Epithelial cell of esophagus (primary cell): ENCODE measurements around the gene KRTAP29-1.

ENCODE experiments used
- DNase-seq: peaks from one replicate; pipeline ENCODE4 v3.0.0; 2010; ENCODE audit warnings: low read depth
- H3K4me3 ChIP-seq: 2 replicates; pipeline ENCODE4 v1.5.1; 2011; ENCODE audit warnings: mild to moderate bottlenecking, low read length, control low read depth
- TF ChIP-seq, protein P1 (sequence below): IDR thresholded peaks from 2 replicates; pipeline ENCODE4 v1.5.1; 2011; ENCODE audit warnings: low read depth, mild to moderate bottlenecking, low read length, control low read depth, inconsistent platforms; ENCODE audit not compliant: insufficient read depth; ENCODE audit errors: missing control alignments

Gene KRTAP29-1

DNA sequence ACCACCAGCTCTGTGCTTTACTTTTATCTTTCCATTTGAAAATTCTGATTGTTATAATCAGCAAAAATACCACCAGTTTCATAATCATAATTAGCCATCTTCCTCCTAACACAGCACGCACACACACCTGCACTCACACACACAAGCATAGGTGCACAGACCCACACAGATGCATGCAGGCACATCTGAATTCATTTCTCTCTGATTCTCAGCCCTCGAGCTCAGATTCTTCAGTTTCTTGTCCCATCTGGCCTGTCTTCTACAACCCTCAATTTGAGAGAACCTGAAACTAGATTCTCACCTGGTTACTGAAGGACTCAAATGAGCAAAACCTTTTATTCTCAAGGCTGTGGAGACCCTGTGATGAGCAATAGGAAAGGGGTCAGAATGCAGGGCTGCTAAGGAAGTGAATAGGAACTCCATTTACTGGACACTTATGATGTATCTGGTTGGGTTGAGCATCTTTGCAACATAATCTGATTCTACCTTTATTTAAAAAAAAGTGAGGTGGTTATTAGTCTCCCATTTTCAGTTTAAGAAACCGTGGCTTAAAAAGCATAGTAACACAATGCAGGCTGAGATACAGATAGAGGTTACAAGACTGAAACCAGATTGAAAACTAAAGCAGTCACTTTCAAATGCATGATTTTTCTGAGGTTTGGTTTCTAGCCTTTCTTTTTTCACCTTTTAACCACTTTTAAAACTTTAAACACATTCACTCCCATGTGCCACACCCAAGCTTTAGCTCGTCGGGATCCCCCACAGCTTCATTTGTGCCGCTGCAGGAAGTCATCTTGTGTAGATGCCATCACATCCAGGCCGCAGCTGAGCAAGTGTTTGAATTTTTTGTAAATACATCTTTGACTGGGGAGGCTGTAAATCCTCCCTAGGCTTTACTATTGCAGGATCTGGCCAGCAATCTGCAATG lies 38.5 kb upstream of the KRTAP29-1 start:
- no peak for DNase-seq
- TF ChIP-seq, protein P1, sequence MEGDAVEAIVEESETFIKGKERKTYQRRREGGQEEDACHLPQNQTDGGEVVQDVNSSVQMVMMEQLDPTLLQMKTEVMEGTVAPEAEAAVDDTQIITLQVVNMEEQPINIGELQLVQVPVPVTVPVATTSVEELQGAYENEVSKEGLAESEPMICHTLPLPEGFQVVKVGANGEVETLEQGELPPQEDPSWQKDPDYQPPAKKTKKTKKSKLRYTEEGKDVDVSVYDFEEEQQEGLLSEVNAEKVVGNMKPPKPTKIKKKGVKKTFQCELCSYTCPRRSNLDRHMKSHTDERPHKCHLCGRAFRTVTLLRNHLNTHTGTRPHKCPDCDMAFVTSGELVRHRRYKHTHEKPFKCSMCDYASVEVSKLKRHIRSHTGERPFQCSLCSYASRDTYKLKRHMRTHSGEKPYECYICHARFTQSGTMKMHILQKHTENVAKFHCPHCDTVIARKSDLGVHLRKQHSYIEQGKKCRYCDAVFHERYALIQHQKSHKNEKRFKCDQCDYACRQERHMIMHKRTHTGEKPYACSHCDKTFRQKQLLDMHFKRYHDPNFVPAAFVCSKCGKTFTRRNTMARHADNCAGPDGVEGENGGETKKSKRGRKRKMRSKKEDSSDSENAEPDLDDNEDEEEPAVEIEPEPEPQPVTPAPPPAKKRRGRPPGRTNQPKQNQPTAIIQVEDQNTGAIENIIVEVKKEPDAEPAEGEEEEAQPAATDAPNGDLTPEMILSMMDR: no peak

DNA sequence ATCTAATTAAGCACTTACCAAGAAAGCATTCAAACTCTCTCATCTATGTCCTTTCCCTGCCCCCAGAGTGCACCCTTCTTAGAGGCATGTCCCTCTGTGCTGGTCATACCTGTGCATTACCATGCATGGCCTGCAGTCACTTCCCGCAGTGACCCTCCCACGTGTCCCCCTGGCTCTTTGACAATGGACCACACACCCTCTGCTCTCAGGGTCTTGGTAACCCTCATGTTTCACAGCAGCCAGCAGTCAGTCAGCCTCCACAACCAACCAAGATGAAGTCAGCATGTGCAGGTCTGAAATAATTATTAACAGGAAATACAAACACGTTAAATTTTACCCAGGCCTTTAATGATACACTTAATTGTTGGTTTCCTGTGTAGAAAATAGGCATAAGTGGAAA lies 37.8 kb upstream of the KRTAP29-1 start:
- DNase-seq: no peak
- TF ChIP-seq, protein P1: no peak

More for the DNA sequence above, 38.5 kb upstream of the KRTAP29-1 start:
- H3K4me3 ChIP-seq: no peak overlapping the region

DNA sequence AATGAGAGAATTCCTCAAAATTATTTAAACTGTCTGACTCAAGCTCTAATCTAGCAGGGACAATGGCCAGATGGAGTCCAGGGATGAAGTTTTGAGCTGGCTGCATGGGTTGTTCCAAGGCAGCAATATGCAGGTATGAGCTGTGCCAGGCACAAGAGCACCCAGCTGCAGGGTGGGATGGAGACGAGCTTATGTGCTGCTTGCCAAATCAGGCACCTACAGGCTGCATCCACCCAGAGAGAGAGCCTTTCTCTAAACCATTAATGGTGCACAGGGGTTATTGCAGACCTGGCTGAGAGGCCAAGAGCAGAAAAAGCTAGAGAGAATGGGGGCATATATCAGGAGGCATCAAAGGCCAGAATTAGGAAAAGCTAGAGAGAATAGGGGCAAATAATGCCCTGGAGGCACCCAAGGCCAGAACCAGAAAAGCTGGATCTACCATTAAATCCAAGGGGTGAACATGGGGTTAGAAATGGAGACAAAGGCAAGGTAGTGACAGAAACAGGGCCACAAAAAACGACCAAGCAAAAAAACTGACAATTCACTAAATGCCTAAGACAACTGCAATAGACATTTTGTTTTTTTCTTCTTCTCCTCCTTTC lies 37.0 kb upstream of the KRTAP29-1 start:
- peak; percentile 32 for DNase-seq
- TF ChIP-seq, protein P1: no peak
- H3K4me3 ChIP-seq: no peak overlapping the region

More for the DNA sequence above, 37.8 kb upstream of the KRTAP29-1 start:
- no peak overlapping the region for H3K4me3 ChIP-seq

DNA sequence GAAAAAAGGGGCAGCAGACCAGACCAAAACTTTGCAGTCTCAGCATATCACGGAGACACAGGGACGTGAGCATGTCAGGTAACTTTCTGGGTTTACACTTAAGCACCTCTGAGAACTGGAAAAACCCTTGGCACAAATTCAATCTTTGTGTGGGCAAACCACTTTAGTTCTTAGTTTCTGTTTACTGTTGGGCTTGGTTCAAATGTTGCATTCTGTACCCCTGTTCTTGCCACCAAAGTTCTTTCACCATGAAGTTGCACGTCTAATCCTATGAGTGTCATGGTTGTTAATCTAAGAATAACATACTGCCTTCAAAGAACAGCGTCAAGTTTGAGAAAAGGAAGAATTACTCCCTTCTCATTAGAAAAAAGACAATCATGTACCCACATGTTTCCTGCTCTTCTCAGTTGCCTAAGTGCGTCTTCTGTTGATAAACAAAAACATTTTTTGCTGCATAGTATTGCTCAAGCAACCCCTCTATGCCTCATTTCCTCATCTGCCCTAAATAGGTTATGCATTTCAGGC lies 36.4 kb upstream of the KRTAP29-1 start:
- TF ChIP-seq, protein P1: no peak
- peak; percentile 94 for DNase-seq
- H3K4me3 ChIP-seq: no peak overlapping the region

DNA sequence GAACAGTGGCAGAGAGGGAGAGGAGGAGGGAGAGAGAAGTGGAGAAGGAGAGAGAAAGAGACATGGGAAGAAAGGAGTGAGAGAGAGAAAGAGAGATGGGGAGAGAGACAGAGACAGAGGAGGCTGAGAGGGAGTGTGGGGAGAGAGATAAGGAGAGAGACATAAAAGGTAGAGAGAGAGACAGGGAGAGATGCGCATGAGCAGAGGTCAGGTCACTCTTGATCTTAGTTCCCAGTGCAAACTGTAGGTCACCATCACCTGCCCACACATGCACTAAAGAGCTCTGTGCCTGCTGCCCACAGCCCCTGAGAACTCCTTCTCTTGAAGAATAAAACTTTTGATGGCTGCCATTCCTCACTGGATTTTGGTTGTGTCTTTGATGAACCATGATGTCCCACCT lies 33.1 kb upstream of the KRTAP29-1 start:
- no peak overlapping the region for H3K4me3 ChIP-seq
- TF ChIP-seq, protein P1: no peak
- no peak for DNase-seq

DNA sequence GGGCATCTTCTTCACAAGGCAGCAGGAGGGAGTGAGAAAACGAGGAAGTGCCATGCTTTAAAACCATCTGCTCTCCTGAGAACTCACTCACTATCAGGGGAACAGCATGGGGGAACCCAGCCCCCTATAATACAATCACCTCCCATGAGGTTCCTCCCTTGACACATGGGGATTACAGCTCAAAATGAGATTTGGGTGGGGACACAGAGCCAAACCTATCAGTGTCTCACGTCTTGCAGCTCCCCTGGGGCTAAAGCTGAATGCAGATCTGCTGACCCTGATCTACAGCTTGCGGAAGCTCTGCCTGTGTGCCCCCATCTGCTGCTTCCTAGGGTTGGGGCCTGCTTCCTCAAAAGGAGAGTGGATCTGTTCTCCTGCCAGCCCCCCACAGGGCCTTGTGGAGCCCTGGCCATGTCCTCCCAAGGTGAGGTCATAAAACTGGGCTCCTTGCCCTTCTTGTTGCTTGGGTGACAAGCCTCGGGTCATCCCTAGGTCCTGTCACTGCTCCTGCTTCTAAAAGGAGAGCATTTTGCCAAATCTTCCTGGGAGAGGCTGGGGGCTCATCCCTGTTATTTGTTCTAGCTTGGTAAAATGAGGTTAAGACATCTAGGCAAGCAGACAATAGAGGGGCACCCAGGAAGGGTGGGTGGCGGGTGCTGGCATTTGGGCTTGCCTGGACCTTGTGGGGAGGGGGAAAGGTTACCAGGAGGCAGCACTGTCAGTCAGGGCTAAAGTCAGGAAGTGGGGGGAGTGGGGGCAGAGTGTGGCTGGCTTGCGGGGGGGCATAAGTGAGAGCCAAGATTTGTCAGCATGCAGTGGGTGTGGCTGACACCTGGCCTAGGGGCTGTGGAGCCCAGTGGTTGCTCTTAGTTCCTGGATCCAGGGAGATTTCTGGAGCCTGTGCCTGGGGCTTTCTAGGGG lies 32.0 kb upstream of the KRTAP29-1 start:
- DNase-seq: no peak
- H3K4me3 ChIP-seq: no peak overlapping the region
- TF ChIP-seq, protein P1: no peak
